ENCODE data around the gene TREM2. TPM values are rescaled to one million over a fixed set of nuclear protein-coding genes. Genes with fewer than 3 reads are reported as not detected.
"Not testable (repeated sequence)": the region's sequence is repeated elsewhere in the genome, so short reads cannot be mapped to it uniquely, and the experiment has no call there.

TREM2 gene
- total RNA-seq = not detected in 2 replicates

DNA sequence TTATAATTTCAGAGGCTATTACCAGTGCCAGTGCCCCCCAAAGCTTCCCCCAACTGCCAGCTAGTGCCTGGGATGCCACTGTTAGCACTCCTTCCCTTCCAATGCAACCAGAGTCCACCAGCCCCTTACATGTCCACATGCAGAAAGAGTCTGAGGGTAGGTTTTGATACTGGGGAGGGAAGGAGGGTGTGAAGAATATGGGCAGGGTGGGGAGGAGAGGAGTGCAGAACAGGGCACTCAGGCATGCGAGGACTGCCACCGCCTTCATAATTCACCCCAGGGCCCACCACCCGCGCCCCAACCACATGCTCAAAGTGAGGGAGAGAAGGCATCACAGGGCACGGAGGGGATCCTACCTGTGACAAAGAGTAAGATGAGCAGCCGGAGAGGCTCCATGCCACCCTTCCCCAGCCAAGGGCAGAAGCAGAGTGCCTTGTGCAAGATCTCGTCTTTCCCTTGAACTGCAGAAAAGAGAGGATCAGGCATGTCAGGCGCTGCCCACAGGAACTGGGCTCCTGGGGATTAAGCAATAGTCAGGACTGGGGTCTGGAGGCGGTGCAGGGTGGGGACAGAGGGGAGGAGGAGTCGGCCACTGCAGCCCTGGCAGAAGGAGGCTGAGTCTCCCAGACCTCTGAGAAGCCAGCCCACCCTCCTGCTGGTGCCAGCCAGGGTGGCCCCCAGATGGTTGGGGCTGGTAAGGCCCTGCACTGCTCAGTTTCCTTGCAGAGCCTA, at the start of gene TREM2:
TREM2 (minus strand) TSS at position 430 of the 732 bp plus-strand sequence; CDS start at position 396, 34 bp downstream.
- no peak for DNase-seq (ENCODE audit: low read depth)

DNA sequence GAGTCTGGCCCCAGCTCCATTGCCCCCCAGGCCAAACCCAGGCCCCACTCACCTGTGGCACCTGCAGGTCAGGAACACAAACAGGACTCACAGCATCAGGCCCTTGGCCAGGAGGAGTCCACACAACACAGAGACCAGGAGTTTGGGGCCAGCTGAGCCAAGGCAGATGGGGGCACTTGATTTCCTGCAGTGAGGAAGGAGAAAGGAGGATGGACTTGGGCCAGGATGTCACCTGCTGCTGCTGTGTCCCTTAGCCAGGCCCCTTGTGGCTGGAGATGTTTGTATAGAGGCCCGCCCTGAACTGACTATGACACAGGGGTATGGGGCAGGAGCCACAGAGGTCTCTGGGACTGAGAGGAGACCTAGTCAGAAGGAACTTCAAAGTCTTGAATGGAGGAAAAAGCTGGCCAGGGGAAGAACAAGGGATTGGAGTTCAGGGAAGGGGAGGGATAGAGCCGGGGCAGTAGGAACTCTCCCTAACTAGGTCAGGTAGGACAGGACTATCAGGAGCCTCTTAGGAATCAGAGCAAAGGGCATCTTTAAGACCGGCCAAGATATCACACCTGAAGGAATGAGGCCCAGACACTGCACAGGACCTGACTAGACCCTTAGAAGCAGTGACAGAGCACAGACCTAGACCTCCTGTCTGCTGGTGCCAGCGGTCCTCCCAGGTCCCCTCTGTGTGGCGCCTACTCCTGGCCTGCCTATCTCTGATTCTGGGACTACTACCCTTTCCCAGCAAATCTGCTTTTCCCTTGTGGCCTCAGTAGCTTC, 46.8 kb upstream of the TREM2 start:
- no peak for DNase-seq (ENCODE audit: low read depth)

DNA sequence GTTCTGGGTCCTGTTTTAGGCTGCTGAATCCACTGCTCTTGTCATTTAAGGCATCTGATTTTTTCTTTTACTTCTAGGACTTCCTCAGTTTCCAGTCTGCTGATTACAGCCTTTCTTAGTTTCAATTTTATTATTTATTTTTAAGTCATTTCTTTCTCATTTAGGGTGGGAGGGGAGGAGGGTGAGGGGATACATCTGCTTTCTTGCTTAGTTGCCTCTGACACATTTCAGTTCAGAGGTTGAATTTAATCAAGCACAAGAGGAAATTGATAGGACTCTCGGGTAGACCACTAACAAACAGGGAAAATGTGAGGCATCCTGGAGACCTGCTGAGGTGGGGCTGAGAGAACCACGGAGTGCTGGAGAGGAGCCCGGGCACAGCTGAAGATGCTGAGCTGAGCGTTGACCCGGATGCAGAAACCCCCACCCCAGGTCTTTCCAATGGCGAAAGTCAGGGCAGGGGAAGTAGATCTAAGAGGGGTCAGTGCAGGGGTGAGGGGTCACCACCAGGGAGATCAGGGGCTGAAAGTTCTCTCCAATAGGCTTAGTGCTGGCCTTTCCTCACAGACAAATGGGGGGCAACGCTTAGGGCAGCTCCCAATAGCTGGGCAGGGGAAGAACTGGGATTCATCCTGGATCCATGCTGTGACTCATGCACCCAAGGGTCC, 45.7 kb upstream of the TREM2 start:
- DNase-seq (ENCODE audit: low read depth) = no peak

DNA sequence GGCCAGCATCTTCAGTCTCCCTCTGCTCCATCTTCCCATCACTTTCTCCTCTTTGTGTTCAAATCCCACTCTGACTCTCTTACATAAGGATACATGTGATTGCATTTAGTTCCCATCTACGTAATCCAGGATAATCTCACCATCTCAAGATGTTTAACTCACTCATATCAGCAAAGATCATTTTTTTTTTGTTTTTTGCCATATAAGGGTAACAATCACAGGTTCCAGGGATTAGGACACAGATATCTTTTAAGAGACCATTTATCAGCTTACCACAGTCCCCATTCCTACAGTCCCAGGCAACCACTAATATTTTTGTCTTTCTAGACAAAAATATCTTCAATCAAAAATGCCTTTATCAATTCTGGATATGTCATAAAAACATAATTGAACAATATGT, 41.2 kb upstream of the TREM2 start:
- no peak for DNase-seq (ENCODE audit: low read depth)

DNA sequence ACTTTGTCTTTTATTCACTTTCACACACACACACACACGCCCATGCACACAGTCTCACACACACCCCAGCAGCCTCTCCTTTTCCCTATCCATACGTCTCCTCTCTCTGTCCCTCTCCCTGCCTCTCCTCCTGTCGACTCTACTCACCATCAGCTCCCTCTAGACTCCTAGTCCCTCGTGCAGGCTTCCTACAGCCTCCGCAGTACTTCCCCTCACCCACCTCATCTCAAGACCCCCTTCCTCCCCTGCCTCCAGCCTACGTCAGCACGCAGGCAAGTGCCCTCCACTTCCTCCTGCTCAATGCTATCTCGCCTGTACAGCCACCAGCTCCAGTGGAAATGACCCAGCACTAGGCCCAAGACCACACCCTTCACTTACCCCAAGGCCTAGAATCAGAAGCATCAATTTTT, 38.9 kb upstream of the TREM2 start:
- DNase-seq (ENCODE audit: low read depth) = no peak

DNA sequence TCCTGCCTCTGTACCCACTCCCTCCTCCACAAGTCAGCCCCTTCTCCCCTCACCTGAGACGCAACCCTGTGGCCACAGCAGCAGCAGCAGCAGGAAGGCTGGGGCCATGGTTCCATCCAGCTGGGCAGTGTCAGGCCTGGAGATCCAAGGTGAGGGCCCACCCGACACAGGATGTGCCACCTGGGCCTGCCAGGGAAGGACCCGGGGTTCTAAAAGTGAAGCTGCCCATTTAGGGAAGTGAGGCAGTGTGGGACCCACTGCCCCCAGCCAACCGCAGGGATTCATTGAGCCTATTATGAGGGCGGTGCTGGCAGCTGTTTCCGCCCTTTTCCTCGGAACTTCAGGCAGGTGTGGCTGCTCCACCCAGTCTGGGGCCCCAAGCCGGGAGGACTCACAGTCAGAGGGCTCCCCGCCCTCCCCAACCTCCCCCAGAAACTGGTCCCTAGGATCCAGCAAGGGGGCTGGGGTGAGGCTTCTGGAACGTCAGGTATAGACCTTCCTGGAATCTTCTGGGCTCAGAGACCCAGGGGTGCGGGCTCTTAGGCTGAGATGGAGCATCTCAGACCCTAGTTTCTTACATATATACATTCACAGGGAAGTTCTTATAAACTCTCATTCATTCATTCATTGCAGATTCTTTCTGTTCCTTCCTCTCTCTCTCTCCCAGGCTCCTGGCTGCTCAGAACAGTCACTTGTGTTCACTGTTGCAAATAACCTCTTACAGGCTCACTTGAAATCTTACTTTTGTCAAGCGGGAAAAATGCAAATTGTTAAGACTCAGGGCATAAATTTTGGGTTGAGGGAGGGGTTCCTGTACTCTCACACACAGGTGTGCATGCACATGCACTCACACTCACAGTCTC, 38.2 kb upstream of the TREM2 start, which contains the start of gene TREML2:
TREML2 (minus strand) TSS at position 249 of the 863 bp plus-strand sequence; CDS start at position 108, 141 bp downstream.
- DNase-seq (ENCODE audit: low read depth) = no peak

DNA sequence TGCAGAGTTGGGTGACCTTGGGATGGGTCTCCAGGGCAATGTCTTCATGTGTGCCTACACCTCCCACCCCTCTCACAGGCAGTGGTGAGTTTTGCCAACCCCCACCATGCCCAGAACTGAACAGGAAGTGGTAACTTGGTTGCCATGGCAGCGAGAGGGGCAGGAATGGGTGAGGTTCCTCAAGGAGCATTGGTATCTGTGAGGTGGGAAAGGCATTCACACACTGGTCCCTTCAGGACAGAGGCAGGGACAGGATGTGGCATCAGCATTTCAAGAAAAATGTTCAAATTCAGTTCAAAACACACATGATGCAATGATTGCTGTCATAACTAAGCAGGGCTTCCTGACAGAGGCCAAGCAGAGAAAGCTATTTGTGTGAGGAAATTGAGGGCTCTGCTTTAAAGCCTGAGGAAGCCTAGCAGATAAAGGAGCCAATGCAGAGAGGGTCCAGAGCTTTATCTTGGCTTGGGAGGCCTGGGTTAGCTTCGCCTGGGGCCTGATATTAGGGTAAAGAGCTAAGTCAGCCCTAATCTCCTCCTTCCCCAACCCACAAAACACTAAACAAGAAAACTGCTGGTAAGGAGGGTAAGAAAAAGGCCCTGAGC, 37.5 kb upstream of the TREM2 start:
- peak; percentile 16 for DNase-seq (ENCODE audit: low read depth)

DNA sequence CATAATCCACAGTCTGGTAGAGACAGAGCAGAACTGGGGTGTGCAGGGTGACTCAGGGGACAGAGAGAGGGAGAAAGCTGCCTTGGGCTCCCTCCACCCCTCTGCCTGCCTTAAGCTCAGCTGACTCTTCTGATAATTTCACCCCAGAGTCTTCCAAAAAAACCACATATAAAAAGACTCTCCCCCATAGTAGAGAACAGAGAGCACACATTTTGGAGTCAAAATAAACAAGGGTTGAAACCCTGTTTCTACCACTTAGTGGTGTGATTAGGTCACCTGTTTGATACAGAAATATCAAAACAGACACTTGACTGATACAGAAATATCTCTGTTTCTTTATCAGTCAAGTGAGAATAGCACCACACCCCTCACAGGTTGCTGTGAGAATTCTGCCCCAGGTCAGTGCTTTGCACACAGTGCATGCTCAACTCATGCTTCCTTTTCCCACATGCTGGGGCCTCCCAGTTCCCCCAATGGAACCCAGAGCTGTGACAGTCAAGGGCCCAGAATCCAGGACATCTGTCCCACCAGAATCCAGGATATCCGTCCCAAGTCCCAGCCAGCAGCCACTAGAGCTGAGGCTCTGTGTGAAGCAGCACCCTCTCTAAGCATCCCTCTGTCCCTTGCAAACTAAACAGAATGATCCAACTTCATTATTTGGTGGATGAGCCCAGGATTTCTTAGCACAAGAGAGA, 36.8 kb upstream of the TREM2 start:
- no peak for DNase-seq (ENCODE audit: low read depth)

DNA sequence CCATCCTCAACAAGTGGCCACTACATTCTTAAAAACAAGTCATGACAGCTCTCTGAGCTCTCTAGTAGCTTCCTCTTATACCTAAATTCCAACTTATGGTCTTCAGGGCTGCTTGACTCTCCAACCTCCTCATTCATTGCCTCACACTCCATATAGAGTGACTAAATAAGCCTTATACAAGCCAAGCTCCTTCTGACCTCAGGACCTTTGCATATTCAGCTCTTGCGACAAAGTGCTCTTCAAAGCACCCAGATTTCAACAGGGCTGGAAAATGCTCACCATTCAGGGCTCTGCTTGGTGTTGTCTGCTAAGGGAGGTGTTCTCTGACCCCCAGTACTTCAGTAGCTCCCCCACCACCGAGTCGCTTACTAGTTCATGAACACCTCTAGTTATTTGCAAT, 34.3 kb upstream of the TREM2 start:
- no peak for DNase-seq (ENCODE audit: low read depth)

DNA sequence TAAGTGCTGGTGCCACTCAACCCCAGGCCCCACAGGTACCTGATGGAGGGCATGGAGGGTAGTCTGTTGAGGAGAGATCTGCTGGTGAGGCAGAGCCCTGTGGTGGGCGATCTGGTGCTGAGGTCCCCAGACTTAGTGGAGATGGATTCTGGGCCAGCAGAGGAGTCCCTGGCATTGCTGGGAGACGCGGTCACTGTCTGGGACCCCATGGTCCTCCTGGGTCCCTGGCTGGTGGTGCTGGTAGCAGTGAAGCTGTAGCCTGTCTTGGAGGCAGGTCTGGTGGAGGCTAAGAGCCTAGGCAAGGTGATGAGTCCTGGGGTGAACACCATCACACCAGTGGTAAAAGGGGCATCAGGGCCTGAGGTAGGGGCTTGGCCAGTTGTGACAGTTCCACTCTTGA, 31.5 kb upstream of the TREM2 start:
- DNase-seq (ENCODE audit: low read depth) = no peak

DNA sequence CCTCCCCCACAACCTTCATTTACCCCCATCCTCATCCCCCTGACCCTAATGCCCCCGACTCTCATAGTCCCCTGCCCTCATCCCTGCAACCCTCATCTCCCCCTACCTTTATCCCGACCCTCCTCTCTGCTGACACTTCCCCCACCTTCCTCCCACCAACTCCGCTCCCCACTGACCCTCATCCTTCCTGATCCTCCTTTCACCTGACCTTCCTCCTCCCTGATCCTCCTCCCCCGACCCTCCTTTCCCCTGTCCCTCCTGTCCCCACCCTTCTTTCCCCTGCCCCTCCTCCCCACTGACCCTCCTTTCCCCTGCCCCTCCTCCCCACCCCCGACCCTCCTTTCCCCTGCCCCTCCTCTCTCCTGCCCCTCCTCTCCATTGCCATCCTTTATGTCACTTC, 31.0 kb upstream of the TREM2 start:
- DNase-seq (ENCODE audit: low read depth) = no peak

DNA sequence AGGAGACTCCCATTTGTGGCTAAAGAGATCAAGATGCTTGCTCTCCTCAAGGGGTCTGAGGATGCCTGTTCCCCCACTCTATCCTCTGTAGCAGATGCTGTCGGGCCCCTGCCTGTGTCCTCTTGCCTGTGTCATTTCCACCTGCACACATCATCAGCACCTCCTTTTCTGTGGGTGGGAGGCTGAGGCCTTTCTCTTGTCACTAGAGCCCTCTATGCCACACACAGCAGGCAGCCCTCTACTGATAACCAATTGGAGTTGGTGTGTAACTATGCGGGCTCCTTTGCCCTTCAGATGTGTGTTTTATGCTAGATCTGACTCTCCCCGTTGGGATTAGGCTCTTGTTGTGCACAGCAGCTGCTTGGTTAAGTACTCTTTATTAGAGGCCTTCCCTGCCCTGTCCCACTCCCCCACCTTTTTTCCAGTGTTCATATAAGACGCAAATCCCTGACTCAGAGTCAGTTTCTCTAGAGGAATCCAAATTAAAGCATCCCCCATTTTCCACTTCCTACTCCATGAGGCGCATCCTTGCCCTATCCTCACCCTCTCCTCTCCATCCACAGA, 30.3 kb upstream of the TREM2 start:
- no peak for DNase-seq (ENCODE audit: low read depth)

DNA sequence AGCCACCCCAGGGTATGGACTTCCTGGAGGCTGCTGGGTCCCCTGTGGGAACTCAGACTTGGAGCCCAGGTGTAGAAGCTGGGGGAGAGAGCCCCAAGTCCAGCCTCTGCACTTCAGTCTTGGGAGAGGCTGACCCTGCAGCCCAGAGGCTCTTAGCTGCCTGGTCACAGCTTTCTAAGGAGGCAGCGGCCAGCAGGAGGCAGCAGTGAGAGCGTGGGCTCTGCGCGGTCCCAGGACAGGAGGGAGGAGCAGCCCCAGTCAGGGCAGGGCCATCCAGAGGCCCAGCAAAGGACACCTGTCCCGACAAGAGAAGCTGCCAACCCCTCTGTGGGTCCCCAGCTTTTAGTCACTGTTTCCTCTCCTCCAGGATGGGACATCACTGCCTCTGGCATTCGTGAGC, 28.7 kb upstream of the TREM2 start:
- no peak for DNase-seq (ENCODE audit: low read depth)

DNA sequence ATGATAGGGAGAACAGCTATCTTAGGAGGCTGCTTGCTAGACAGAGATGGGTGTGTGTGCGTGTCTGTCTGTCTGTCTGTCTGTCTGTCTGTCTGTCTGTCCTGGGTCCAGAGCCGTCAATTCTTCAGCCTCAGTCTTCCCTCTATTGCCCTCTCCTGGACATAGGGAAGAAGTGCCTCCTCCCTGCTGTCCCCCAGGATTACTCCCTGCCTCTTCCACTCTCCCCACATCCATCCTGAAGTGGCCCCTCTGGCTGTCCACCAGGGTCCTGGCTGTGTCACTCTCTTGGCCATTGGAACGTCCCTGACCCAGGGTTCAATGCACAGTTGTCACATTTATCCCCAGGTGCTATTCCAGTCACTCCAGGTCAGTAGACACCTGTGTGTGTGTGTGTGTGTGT, 27.9 kb upstream of the TREM2 start:
- DNase-seq (ENCODE audit: low read depth) = no peak

DNA sequence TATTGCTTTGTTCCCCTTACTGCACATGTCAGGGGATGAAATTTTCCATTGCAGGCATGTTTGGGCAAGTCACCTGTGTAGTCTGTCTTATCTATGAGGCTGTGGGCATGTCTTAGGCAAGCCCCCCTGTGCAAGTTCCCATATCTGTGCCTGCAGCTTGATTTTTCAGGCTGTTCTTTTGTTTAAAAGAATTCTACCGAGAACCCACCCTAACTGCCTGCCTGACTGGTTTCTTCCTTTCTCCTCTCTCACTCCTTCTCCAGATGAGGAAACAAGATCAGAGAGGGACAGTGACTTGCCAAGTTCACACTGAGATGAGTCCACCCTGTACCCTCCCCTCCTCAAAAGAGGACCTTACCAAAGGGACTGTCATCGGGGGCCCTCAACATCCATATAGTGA, 27.1 kb upstream of the TREM2 start:
- no peak for DNase-seq (ENCODE audit: low read depth)

DNA sequence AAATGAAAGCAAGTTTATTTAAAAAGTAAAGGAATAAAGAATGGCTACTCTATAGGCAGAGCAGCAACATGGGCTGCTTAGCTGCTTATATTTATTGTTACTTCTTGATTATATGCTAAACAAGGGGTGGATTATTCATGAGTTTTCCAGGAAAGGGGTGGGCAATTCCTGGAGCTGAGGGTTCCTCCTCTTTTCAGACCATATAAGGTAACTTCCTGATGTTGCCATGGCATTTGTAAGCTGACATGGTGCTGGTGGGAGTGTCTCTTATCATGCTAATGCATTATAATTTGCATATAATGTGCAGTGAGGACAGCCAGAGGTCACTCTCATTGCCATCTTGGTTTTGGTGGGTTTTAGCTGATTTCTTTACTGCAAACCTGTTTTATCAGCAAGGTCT, 26.1 kb upstream of the TREM2 start:
- not testable (repeated sequence) for DNase-seq (ENCODE audit: low read depth)

DNA sequence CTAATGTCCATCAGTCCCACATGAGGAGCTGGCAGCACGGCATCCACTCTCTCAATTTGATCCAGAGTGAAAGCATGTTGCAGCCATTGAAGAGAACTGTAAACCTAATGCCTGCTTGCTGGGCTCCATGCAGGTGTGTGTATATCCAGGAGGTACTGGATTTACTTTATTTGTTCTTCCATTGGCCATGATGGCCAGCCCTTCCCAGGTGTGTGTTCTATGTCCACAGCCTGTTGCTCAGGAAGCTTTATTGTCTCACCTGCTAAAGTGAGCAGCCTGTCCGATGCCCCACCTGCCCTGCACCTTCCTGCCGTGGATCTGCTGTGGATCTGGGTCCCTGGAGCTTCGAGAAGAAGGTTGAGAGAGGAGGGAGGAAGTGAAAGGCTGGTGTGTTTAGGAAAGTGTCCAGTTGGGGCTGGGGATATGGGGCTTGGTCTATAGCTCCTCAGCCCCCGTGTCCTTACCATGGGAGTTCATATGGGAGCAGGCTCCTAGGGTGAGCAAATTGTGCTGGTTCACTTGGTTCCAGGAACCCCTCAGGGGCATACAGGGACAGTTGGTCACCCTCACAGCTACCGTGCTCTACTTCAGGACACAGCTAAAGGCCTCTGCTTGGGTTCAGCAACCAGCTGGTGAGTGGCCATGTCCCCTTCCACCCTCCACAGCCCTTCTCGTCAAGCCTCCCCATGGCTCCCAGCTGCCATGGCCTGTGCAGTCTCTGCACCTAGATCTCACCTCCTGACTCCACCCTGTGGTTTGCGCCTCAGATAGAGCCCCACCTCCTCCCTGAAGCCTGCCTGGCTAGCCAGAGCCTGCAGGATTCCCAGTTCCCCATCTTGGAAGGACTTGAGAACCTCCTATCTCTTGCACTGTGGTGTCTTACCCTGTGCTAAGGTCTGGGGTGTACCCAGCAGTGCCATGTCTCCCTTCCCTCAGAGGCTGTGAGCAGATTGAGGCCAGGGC, 25.3 kb upstream of the TREM2 start:
- DNase-seq (ENCODE audit: low read depth) = no peak

DNA sequence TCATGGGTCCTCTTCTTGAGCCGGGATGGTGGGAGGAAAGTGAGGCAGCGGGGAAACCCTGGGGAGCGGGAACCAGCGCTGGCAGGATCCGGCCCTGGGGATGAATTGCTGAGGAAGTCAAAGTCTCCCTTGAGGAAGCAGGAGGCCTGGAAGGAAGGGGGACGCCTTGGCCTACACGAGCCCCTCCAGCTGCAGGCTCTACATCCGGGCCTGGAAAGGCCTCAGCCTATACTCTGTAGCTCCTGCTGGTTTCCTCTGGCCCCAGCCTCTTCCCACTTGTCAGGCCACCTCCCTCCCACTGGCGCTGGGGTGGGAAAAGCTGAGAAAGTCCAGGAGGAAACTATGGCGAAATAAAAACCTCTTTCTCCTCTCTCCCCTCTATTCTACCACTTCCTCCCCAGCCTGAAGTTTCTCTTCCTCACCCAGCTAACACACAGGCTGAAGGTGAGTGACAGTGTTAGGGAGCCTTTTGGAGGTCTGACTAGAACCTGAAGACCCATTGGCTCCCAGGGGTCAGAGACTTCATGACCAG, 23.2 kb upstream of the TREM2 start:
- no peak for DNase-seq (ENCODE audit: low read depth)

DNA sequence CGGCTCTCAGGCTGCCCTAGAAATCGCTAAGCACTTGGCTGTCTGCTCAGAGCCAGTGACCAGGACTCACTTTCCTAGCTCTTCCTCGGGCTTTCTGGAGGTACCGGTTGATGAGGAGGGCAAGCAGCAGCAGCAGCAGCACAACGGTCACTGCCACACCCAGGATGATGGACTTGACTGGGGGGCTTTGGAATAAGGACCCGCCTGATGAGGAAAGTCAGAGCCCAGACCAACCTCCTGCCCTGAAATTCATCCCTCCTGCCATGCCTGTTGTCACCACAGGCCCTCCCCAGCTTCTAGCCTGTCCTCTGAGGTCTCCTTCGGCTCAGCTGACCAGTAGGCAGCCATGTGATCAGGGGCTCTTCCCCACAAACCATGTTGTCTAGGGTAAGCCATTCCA, 21.8 kb upstream of the TREM2 start:
- no peak for DNase-seq (ENCODE audit: low read depth)

All from renal cortical epithelial cell (primary cell).